DOHH2 (cell line): ENCODE data around the gene C12orf75.

Source experiments
- EZH2phosphoT487 ChIP-seq: fragments of 200-600 bp; sonication (generic); IDR thresholded peaks from 2 replicates; pipeline ENCODE4 v1.6.1; 2017; ENCODE audit warnings: borderline replicate concordance, mild to moderate bottlenecking, antibody characterized with exemption, low read length, moderate library complexity, mixed read lengths
- TF ChIP-seq, protein P1 (sequence below): fragments of 200-600 bp; sonication (generic); IDR thresholded peaks from one replicate; pipeline ENCODE4 v1.5.1; 2014; ENCODE audit warnings: antibody characterized with exemption, mild to moderate bottlenecking, low read depth, low read length; ENCODE audit not compliant: poor library complexity, severe bottlenecking

DNA sequence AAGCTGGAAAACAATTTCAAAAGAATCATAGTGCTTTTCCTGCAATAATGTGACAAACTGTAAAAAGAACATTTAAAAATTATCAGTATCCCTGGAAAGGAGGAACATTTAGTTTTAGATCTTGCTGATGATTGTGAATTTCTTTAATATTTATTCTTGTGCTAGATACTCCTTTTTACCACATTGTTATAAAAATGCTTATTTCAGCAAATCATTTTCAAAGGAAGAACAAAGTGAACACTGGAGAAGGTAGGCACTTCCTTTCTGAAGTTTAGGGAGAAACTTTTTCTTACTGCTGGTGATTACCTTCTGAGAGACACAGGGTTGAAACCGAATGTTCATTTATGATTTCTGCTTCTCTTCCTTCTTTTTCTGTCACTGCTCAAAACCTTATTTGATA is 45.1 kb upstream of the C12orf75 start:
- TF ChIP-seq, protein P1, sequence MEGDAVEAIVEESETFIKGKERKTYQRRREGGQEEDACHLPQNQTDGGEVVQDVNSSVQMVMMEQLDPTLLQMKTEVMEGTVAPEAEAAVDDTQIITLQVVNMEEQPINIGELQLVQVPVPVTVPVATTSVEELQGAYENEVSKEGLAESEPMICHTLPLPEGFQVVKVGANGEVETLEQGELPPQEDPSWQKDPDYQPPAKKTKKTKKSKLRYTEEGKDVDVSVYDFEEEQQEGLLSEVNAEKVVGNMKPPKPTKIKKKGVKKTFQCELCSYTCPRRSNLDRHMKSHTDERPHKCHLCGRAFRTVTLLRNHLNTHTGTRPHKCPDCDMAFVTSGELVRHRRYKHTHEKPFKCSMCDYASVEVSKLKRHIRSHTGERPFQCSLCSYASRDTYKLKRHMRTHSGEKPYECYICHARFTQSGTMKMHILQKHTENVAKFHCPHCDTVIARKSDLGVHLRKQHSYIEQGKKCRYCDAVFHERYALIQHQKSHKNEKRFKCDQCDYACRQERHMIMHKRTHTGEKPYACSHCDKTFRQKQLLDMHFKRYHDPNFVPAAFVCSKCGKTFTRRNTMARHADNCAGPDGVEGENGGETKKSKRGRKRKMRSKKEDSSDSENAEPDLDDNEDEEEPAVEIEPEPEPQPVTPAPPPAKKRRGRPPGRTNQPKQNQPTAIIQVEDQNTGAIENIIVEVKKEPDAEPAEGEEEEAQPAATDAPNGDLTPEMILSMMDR: no peak
- no peak for TF ChIP-seq EZH2phosphoT487
